ENCODE results near the gene XYLT1. TPM values are rescaled to one million over a fixed set of nuclear protein-coding genes. Genes with fewer than 3 reads are reported as not detected.

The XYLT1 gene
- total RNA-seq, 1 experiment from 2014 or later, result 14.5 TPM

DNA sequence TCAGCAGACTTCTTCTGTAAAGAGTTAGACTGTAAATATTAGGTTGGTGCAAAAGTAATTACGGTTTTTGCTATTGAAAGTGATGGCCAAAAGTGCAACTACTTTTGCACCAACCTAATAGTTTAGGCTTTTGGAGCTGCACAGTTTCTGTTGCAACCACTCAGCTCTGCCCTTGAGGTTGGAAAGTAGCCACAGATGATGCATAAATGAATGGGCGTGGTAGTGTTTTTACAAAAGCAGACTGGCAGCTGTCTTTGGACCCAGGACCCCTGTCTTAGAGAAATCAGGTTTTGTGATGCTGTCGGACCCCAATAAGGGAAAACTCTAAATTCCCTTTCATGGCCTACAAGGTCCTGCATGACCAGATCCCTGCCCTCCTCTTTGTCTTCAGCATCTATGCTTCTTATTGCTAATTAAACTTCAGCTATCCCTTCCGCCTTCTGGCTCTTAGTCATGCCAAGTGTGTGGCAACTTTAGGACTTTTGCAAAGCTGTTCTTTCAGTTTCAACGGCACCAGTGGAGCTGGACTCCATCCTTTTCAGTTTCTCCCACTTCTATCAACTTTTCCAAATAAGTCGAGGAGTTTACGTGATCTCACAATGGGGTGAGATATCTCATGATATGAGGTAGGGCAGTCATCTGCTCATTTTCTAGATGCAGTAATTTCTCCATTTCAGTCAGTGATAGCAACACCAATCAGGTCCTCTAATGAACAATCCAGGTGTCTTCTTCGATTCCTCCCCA is 232.3 kb downstream of the XYLT1 start:
- Histone ChIP-seq H4K20me1 (ENCODE audit: control insufficient read depth, insufficient read depth, insufficient read length) (no peaks in the 10 kb centered on the region), H2AFZ (ENCODE audit: low read length) (no peak overlapping the region), H3K9ac (ENCODE audit: extremely low read depth, insufficient read length, low read length) (no peak overlapping the region), H3K23me2 (ENCODE audit: insufficient read length, low read depth, low read length, poor library complexity, severe bottlenecking) (no peaks in the 10 kb centered on the region), H3K14ac (ENCODE audit: insufficient read depth, low read length) (no peak overlapping the region), H2BK12ac (ENCODE audit: insufficient read length, low read depth, low read length) (no peak overlapping the region), H4K91ac (ENCODE audit: insufficient read length, low read depth, low read length) (no peak overlapping the region), H3K18ac (ENCODE audit: insufficient read length, low read depth, low read length) (no peak overlapping the region), H3K27ac (ENCODE audit: insufficient read length, low read depth, low read length) (no peak overlapping the region), H3K4ac (ENCODE audit: low read depth, low read length) (no peak overlapping the region), H3K9me3 (ENCODE audit: control insufficient read depth, low read depth, low read length) (no peaks in the 10 kb centered on the region), H3K79me2 (ENCODE audit: insufficient read depth, low read length) (no peaks in the 10 kb centered on the region), H2AK5ac (ENCODE audit: insufficient read length, low read length) (no peak overlapping the region), H3K4me1 (ENCODE audit: insufficient read depth, low read length) (no peaks in the 10 kb centered on the region), H3K27me3 (ENCODE audit: insufficient read depth, low read length) (no peaks in the 10 kb centered on the region), H3K79me1 (ENCODE audit: insufficient read depth, low read depth, low read length, poor library complexity, severe bottlenecking) (no peaks in the 10 kb centered on the region), H3T11ph (ENCODE audit: low read length) (no peak overlapping the region), H3K56ac (ENCODE audit: insufficient read length, low read depth, low read length) (no peak overlapping the region), H4K5ac (ENCODE audit: insufficient read length, low read depth, low read length) (no peak overlapping the region), H2BK15ac (ENCODE audit: low read depth, low read length) (no peak overlapping the region), H2BK20ac (ENCODE audit: low read depth, low read length, poor library complexity, severe bottlenecking) (no peak overlapping the region), H3K4me2 (ENCODE audit: insufficient read depth, insufficient read length, low read length) (no peak overlapping the region), H2BK120ac (ENCODE audit: low read depth, low read length, poor library complexity, severe bottlenecking) (no peak overlapping the region), H2BK5ac (ENCODE audit: insufficient read length, low read length) (no peak overlapping the region), H3K23ac (ENCODE audit: insufficient read length, low read depth, low read length) (no peak overlapping the region), H4K8ac (replicated peaks; ENCODE audit: insufficient read length, low read depth, low read length) (no peak overlapping the region)
- no peak for DNase-seq
- no peaks in the 10 kb centered on the region for H3K27me3 Mint-ChIP-seq (ENCODE audit: low read depth)
- no peak overlapping the region for H3K27ac Mint-ChIP-seq
- no peaks in the 10 kb centered on the region for H3K4me1 Mint-ChIP-seq
- H3K4me3 Mint-ChIP-seq, result no peak overlapping the region
- no peaks in the 10 kb centered on the region; a peak in 2 of 7 replicates for H3K36me3 Mint-ChIP-seq (ENCODE audit: insufficient read depth in 1 of 3, low read depth in 3 of 3)
- no CpG with 5 or more reads among the region's 8 CpGs for WGBS (ENCODE audit: extremely low coverage, insufficient read length, low lambda C conversion rate)
- TF ChIP-seq, protein P1, sequence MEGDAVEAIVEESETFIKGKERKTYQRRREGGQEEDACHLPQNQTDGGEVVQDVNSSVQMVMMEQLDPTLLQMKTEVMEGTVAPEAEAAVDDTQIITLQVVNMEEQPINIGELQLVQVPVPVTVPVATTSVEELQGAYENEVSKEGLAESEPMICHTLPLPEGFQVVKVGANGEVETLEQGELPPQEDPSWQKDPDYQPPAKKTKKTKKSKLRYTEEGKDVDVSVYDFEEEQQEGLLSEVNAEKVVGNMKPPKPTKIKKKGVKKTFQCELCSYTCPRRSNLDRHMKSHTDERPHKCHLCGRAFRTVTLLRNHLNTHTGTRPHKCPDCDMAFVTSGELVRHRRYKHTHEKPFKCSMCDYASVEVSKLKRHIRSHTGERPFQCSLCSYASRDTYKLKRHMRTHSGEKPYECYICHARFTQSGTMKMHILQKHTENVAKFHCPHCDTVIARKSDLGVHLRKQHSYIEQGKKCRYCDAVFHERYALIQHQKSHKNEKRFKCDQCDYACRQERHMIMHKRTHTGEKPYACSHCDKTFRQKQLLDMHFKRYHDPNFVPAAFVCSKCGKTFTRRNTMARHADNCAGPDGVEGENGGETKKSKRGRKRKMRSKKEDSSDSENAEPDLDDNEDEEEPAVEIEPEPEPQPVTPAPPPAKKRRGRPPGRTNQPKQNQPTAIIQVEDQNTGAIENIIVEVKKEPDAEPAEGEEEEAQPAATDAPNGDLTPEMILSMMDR (conservative IDR thresholded peaks at IDR 0.05), result no peak
- peaks cover 2% of the 10 kb centered on the region in 2 experiments; a peak in 2 of 5 replicates for H3K9me3 Mint-ChIP-seq

All from H9 (cell line).